ENCODE results near the gene TBP.
"Not testable (repeated sequence)": the region's sequence is repeated elsewhere in the genome, so short reads cannot be mapped to it uniquely, and the experiment has no call there.

The TBP gene

DNA sequence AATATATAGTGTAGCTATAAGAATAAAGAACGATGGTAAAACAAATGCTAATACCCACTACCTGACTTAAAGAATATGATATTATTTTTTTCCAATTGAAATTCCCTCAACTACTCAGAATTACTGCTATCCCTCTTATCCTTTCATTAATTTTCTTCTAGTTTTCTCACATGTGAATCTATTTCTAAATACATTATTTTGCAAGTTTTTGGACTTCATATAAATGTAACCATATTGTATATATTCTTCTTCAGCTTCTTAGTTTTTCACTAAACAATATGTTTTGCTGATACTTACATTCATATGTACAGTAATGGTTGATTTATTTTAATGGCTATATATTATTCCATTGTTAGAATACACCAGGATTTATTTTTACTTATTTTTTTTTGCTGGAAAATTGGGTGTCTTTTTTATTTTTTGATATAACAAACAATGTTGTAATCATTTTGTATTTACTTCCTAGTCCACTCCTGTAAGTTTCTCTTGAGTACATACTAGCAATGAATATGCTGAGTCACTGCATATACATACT lies 61.9 kb downstream of the TBP start:
- H3K27me3 Mint-ChIP-seq: peaks cover 10% of the 10 kb centered on the region
- H3K36me3 Mint-ChIP-seq (ENCODE audit: low read depth); H3K4me3 Mint-ChIP-seq; H3K27ac Mint-ChIP-seq; H3K4me1 Mint-ChIP-seq (ENCODE audit: low read depth); H3K9me3 Mint-ChIP-seq: not testable (repeated sequence)

Data from stimulated activated naive CD8-positive, alpha-beta T cell treated with anti-CD3 and anti-CD28 coated beads, Interleukin-15, Interleukin-2, amounts not matched to agents 100 ng/mL and 50 ng/mL, for 24 hours (primary cell).